HG02970 (cell line): ENCODE results near the gene PTCD1.
A peak's percentile ranks its signal among the peaks of the same experiment; 100 is the strongest.

Experiments used
- ATAC-seq: cut with Tn5 transposase; IDR thresholded peaks from one replicate; pipeline ENCODE4 v1.9.1; 2021; ENCODE audit warnings: mild to moderate bottlenecking, moderate library complexity, moderate number of reproducible peaks; ENCODE audit not compliant: unreplicated experiment, low FRiP score

Gene PTCD1

GRCh38 chr7:99410635-99411034, 28.0 kb downstream of the PTCD1 start:
- ATAC-seq, result no peak

GRCh38 chr7:99409806-99410205, 28.8 kb downstream of the PTCD1 start:
- ATAC-seq, result no peak

GRCh38 chr7:99409192-99409572, 29.4 kb downstream of the PTCD1 start:
- ATAC-seq, result no peak

GRCh38 chr7:99408379-99409191, 30.0 kb downstream of the PTCD1 start, which contains the start of the genes BUD31 and PDAP1:
Gene BUD31 (plus strand): TSS chr7:99408969. CDS start chr7:99411093, 2,124 bp downstream.
Gene PDAP1 (minus strand): TSS chr7:99408597. CDS start chr7:99408548, 49 bp downstream.
- ATAC-seq, result peak; percentile 79

GRCh38 chr7:99407872-99408378, 30.7 kb downstream of the PTCD1 start:
- peak; percentile 3 for ATAC-seq

- no peak for ATAC-seq
These were observed 32.0 kb downstream of the PTCD1 start for GRCh38 chr7:99406557-99406956.

GRCh38 chr7:99404977-99405320, 33.6 kb downstream of the PTCD1 start:
- ATAC-seq, result no peak

- no peak for ATAC-seq
These were observed 34.2 kb downstream of the PTCD1 start for GRCh38 chr7:99404235-99404976.

GRCh38 chr7:99403764-99404163, 34.8 kb downstream of the PTCD1 start:
- ATAC-seq, result no peak

- ATAC-seq, result no peak
These were observed 35.7 kb downstream of the PTCD1 start for GRCh38 chr7:99402854-99403253.

GRCh38 chr7:99399597-99399996, 39.0 kb downstream of the PTCD1 start:
- no peak for ATAC-seq

- no peak for ATAC-seq
These were observed 39.6 kb downstream of the PTCD1 start for GRCh38 chr7:99398891-99399445.

- no peak for ATAC-seq
These were observed 41.2 kb downstream of the PTCD1 start for GRCh38 chr7:99397297-99397983.

GRCh38 chr7:99396418-99397296, 41.9 kb downstream of the PTCD1 start:
- no peak for ATAC-seq

- ATAC-seq, result no peak
These were observed 42.8 kb downstream of the PTCD1 start for GRCh38 chr7:99395616-99396327.

- no peak for ATAC-seq
These were observed 44.5 kb downstream of the PTCD1 start for GRCh38 chr7:99394188-99394502.

GRCh38 chr7:99393355-99394187, 45.0 kb downstream of the PTCD1 start:
- ATAC-seq, result no peak

- ATAC-seq, result no peak
These were observed 45.8 kb downstream of the PTCD1 start for GRCh38 chr7:99392659-99393354.
